Amniotic epithelial cell (primary cell): ENCODE results near the gene KIF7.
A peak's percentile ranks its signal among the peaks of the same experiment; 100 is the strongest.

ENCODE experiments used
- DNase-seq: peaks from one replicate; pipeline ENCODE4 v3.0.0-alpha.2; 2010; ENCODE audit warnings: low read depth

KIF7 gene

DNA sequence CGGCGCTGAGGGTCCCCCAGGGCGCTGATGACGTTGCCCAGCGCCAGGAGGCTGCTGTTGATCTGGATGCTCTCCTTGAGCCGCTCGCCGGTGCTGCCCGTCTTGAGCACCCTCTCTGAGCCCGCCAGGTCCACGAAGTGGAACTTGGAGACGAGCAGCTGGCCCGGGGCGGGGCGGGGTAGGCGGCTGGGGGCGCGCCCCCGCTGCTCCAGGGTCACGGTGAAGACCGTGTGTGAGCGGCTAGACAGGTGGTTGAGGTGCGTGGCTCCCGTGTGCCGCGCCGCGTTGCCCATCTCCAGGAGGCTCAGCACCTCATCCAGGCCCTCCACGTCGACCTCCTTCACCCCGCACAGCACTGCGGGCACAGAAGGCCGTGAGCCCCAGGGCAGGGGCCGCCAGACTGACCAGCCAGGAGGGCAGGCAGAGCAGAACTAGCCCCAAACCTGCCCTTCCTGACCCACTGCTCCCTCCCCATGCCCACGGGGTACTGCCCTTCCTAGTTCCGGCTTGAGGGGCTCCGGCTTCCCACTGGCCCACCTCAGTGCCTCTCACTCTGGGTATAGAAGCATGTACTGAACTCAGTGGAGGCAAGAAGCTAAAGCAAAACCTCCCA is 6.1 kb downstream of the KIF7 start:
- DNase-seq: no peak

DNA sequence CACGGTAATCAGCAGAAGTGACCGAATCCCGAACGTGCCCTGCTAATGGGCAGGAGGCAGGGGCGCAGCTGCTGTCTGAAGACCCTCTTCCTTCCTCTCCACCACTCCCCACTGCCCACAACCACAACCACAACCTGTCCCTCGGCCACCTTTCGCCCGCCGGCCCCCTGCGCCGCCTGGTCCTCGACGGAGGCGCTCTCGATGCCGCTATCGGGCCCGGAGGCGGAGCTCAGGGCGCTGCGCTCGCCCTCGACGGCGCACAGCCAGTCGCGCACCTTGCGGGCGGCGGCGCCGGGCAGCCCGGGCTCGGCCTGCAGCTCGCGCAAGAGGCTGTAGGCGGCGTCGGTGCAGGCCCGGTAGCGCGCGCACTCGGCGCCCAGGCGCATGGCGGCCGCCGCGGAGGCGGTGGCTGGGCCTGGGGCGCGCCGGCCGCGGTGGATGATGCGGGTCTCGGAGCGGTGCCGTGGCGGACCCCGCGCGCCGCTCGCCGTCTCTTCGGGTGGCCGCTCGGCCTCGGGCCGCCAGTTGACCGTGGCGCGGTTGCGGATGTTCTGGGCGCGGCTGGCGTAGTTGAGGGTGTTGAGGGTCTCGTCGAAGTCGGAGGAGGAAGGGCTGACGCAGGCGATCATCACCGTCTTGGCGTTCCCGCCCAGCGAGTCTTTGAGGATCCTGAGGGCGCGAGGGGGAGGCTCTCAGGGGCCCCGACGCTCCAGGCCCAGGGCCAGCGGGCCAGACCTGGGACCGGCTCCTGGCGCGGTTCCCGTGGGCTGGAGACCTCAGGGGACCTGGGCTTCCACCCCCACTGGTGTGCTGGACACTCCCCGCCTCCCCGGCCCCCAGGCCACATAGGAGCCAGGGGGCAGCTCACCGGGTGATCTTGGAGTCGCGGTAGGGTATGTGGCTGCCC is 6.9 kb downstream of the KIF7 start:
- DNase-seq: no peak

GRCh38 chr15:89647191-89647851 is 7.9 kb downstream of the KIF7 start:
- peak; percentile 23 for DNase-seq

DNA sequence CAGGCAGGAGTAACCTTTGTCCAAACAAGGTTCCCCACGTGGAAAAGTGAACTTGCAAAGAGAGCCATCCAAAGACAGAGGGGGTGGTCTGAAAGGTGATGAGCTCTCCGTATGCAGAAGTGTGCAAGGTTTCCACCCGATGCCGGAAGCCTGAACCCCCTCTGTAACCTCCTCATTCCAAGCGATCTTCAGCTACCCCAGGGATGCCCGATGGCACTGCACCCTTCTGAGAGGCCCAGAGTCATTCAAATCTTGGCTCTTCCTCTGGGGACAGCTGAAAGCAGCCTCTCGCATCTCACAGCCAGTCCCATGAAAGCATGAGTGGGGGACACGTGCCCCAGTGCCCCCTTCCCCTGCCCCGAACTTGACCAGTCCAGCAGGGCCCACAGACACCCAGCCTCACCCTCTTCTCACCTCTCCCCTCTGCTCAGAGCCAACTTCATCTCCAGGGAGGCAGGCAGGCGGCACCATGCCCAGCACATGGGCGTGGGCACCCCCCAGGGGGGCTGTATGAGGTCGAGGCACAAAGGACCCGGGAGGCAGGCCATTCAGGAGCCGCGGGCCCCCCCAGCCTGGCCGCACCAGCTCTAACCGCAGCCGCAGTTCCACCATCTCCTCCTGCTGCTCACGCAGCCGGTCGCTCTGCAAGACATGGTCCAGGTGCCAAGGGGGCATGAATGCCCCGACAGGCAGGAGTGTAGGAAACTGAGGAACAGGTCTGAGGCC is 8.7 kb downstream of the KIF7 start:
- DNase-seq: no peak

GRCh38 chr15:89645680-89646079 is 9.6 kb downstream of the KIF7 start:
- no peak for DNase-seq

- DNase-seq: no peak
These were observed 13.2 kb downstream of the KIF7 start for GRCh38 chr15:89642106-89642505.

DNA sequence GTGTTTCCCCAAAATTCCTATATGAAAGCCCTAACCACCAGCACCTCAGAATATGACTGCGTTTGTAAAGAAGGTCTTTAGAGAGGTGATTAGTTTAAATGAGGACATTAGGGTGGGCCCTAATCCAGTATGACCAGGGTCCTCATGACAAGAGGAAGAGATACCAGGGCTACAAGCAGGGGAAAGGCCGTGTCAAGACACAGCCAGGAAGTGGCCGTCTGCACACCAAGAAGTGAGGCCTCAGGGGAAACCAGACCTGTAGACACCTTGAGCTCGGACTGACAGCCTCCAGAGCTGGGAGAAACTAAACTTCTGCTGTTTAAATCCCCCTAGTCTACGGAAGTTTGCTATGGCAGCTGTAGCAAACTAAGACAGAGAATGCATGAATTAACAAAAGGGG is 14.2 kb downstream of the KIF7 start:
- no peak for DNase-seq

DNA sequence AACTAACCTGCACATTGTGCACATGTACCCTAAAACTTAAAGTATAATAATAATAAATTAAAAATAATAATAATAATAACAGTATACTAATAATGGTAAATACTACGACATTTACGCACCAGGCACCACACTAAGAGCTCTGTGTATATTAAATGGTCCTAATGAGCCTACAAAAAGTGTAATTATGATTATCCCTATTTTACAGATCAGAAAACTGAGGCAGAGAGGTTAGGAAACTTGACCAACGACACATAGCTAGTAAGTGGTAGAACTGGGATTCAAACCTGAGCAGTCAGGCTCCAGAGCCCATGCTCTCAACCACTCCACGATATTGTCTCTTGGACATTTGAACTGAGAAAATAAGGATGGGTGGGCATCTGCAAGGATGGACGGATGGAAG is 15.0 kb downstream of the KIF7 start:
- no peak for DNase-seq

- no peak for DNase-seq
These were observed 21.7 kb downstream of the KIF7 start for GRCh38 chr15:89633585-89633984.

- no peak for DNase-seq
These were observed 22.5 kb downstream of the KIF7 start for GRCh38 chr15:89632563-89633430.

DNA sequence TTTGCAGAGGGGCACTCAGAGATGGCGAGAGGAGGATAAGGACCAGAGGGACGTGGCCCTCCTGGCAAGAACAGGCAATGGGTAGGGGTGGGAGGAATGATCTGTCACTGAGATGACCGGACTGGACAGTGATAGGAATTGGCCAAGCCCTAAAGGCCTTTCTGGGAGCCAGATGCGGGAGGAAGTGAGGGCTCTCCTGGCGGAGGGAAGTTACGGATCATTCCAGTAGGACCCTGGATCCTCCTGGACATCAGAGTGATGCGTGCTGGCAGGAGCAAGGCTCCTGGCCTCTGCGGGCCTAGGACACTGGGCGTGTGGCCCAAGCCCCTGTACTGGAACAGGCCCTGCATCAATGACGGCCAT is 23.4 kb downstream of the KIF7 start:
- no peak for DNase-seq

- no peak for DNase-seq
These were observed 24.0 kb downstream of the KIF7 start for GRCh38 chr15:89630974-89631901.

DNA sequence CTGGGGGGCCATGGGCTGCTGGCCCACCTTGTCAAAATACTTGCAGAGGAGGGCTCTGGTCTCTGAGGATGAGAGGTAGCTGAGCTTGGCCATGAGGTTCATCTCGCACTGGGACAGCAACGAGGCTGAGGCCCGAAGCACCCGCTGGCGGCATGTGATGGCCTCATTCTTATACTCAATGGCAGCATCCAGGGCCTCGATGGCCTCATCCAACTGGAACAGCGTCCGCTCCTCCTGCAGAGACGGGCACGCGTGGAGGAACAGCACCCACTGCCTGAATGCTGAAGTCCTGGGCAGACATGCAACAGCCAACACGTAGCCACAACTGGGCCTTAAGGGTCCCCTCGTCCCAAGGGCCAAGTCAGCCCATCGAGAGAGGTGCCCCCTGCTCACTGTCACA is 25.0 kb downstream of the KIF7 start:
- DNase-seq: no peak

- no peak for DNase-seq
These were observed 25.4 kb downstream of the KIF7 start for GRCh38 chr15:89629829-89630228.

DNA sequence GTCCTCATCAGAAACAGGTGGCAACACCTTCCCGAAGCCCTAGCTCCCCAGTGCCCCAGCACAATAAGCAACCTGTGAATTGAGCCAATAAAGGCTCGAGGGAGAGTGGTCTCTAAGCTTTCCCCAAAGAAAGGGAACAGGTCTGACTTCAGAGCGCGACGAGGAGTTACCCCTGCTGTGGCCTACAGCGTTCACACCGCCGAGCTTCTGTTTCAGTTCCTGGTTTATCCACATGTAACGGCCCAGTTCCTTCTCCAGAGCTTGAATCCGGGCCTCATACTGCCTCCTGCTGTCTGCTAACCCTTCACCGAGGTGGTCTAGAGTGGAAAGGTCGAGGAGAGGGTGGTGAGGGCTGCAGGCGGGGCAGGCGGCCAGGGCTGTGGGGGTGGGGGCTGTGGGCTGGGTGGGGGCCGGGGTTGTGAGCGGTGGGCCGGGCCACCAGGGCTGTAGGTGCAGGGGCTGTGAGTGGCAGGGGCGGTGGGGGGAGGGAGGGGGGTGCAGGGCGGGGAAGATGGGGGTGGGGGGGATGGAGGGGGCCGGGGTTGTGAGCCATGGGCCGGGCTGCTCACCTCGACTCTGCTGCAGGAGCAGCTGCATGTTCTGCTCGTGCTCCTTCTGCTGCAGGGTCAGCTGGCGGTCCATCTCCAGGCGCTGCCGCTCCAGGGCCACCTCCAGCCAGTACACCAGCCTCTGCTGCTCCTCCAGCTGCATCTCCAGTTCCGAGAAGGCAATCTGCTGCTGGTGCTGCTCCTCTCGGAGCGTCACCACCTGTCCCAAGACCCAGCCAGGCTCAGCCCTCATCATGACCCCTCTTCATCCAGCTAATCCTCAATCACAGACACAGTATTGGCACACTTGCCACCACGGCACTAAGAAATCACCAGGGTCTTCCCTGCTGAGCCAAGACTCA is 26.2 kb downstream of the KIF7 start:
- DNase-seq: no peak

GRCh38 chr15:89628301-89628700 is 27.0 kb downstream of the KIF7 start:
- DNase-seq: no peak

- DNase-seq: no peak
These were observed 27.9 kb downstream of the KIF7 start for GRCh38 chr15:89627256-89627970.

GRCh38 chr15:89625716-89626115 is 29.6 kb downstream of the KIF7 start:
- no peak for DNase-seq

DNA sequence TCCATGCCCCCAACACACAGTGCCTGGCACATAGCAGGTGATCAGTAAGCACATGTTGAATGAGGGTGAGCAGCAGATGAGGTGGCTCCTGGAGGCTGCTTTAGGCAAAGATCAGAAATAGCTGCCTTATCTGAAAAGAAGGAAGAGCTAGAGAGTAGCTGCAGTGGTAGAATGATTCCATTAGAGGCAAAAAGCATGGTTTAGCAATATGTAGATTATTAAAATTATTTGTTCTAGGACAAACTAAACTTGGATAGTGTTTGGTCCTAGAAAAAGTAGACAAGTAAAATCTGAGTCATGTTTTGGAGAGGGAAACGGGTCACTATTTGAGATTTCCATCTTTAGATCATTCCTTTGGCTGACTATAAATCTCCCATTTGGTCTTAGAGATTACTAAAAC is 32.1 kb downstream of the KIF7 start:
- DNase-seq: peak; percentile 38
